HEK293 (cell line): ENCODE data around the gene PIGZ.

ENCODE experiments used
- CTCF ChIP-seq: fragments of 450-650 bp; formaldehyde crosslinking; IDR thresholded peaks from 2 replicates; pipeline ENCODE4 v1.5.1; 2016; ENCODE audit warnings: missing biosample characterization, missing genetic modification characterization
- ZFP41 ChIP-seq: fragments of 450-650 bp; formaldehyde crosslinking; IDR thresholded peaks from 2 replicates; pipeline ENCODE4 v1.5.1; 2016; ENCODE audit warnings: missing biosample characterization, missing genetic modification characterization, borderline replicate concordance
- ZNF174 ChIP-seq: fragments of 450-650 bp; formaldehyde crosslinking; IDR thresholded peaks from 2 replicates; pipeline ENCODE4 v1.5.0; 2017; ENCODE audit warnings: missing biosample characterization, mild to moderate bottlenecking, missing genetic modification characterization

- no peak for TF ChIP-seq CTCF (tag by site-specific recombination)
- no peak for TF ChIP-seq ZNF174 (tag by site-specific recombination)
- no peak for TF ChIP-seq ZFP41 (tag by site-specific recombination)
Observed at GRCh38 chr3:197007296-197007940, 38.8 kb upstream of the PIGZ start.
